H1 (cell line): ENCODE measurements around the gene BMAL2. TPM values are rescaled to one million over a fixed set of nuclear protein-coding genes. Genes with fewer than 3 reads are reported as not detected.

Experiments
- CTCF ChIA-PET: fragments of 300-600 bp; sonication (Branson Sonifier 250); formaldehyde crosslinking; loops from one replicate; lab custom pipeline; 2021; ENCODE audit not compliant: partially characterized antibody; lab: Charles Lee
- POLR2A ChIA-PET: fragments of 300-600 bp; sonication (Branson Sonifier 250); formaldehyde crosslinking; loops from one replicate; lab custom pipeline; 2021; ENCODE audit warnings: inconsistent platforms; ENCODE audit not compliant: partially characterized antibody; lab: Charles Lee
- DNase-seq, 2 experiments: peaks; one replicate each; pipeline versions ENCODE4 v3.0.0 to v3.0.0-alpha.2; 2010 to 2022; ENCODE audit warnings: low spot score in 2 of 2, low read depth in 1 of 2, mixed read lengths in 1 of 2
- FAIRE-seq: peaks from 2 replicates; lab custom pipeline; 2011; peaks lifted over from hg19 to GRCh38; lab: Jason Lieb, UNC
- H2AFZ ChIP-seq: 2 replicates; pipeline ENCODE4 v1.8.1; 2012; ENCODE audit warnings: low read length, inconsistent platforms
- H2AK5ac ChIP-seq: 2 replicates; pipeline ENCODE4 v1.6.1; 2013; ENCODE audit warnings: low read depth, low read length
- H2BK120ac ChIP-seq: replicated peaks from 2 replicates; pipeline ENCODE3; 2013; ENCODE audit warnings: low read depth, low read length, inconsistent platforms
- H2BK12ac ChIP-seq: 2 replicates; pipeline ENCODE4 v1.6.1; 2013; ENCODE audit warnings: low read depth, low read length
- H2BK15ac ChIP-seq: 2 replicates; pipeline ENCODE4 v1.6.1; 2013; ENCODE audit warnings: low read length
- H2BK20ac ChIP-seq: 2 replicates; pipeline ENCODE4 v1.6.1; 2013; ENCODE audit warnings: low read length
- H2BK5ac ChIP-seq: 2 replicates; pipeline ENCODE4 v1.6.1; 2013; ENCODE audit warnings: low read depth, low read length
- H3K14ac ChIP-seq: 2 replicates; pipeline ENCODE4 v1.6.1; 2013; ENCODE audit warnings: inconsistent platforms; ENCODE audit not compliant: insufficient read length
- H3K18ac ChIP-seq: 2 replicates; pipeline ENCODE4 v1.6.1; 2013; ENCODE audit warnings: low read length; ENCODE audit errors: extremely low read depth
- H3K23ac ChIP-seq: 2 replicates; pipeline ENCODE4 v1.6.1; 2013; ENCODE audit warnings: inconsistent platforms; ENCODE audit not compliant: insufficient read length
- H3K23me2 ChIP-seq: 2 replicates; pipeline ENCODE4 v1.6.1; 2013; ENCODE audit warnings: low read depth, low read length
- H3K27ac ChIP-seq: 2 replicates; pipeline ENCODE4 v1.6.1; 2011; ENCODE audit warnings: low read depth, low read length, inconsistent platforms
- H3K27me3 ChIP-seq, 4 experiments: replicated peaks in 1 of 4; 1 replicate in 1 of 4; 2 replicates in 3 of 4; pipeline versions ENCODE4 v1.6.1 to v1.8.1; 2011 to 2013; ENCODE audit warnings: low read length in 3 of 4, mild to moderate bottlenecking in 3 of 4, inconsistent platforms in 2 of 4, mixed read lengths in 2 of 4, moderate library complexity in 1 of 4; ENCODE audit not compliant: control insufficient read depth in 3 of 4, insufficient read depth in 3 of 4; ENCODE audit errors: extremely low read depth in 1 of 4
- H3K36me3 ChIP-seq, 4 experiments: 2 replicates each; pipeline versions ENCODE4 v1.6.1 to v1.8.1; 2011 to 2013; ENCODE audit warnings: mild to moderate bottlenecking in 4 of 4, low read length in 3 of 4, moderate library complexity in 2 of 4, control low read depth in 1 of 4, inconsistent platforms in 1 of 4; ENCODE audit not compliant: insufficient read depth in 4 of 4, control insufficient read depth in 2 of 4
- H3K4ac ChIP-seq: replicated peaks from 2 replicates; pipeline ENCODE3; 2013; ENCODE audit warnings: low read length, low read depth, mixed read lengths, inconsistent platforms; ENCODE audit not compliant: insufficient read length
- H3K4me1 ChIP-seq, 4 experiments: replicated peaks in 1 of 4; 1 replicate in 1 of 4; 2 replicates in 3 of 4; pipeline versions ENCODE4 v1.6.1 to v1.8.1; 2011 to 2013; ENCODE audit warnings: low read length in 3 of 4, inconsistent platforms in 2 of 4, mixed read lengths in 1 of 4; ENCODE audit not compliant: insufficient read depth in 4 of 4, control insufficient read depth in 3 of 4
- H3K4me2 ChIP-seq, 2 experiments: 2 replicates each; pipeline versions ENCODE4 v1.6.1 to v1.8.1; 2011 to 2013; ENCODE audit warnings: low read depth in 2 of 2, low read length in 2 of 2, control low read depth in 1 of 2, inconsistent platforms in 1 of 2, mild to moderate bottlenecking in 1 of 2; ENCODE audit not compliant: insufficient read depth in 1 of 2
- H3K4me3 ChIP-seq, 4 experiments: fragments of 200-600, 300-600 bp in 1 of 4; sonication (generic), shearing (Covaris generic), sonication (Bioruptor Twin) in 1 of 4; 2 replicates each; pipeline versions ENCODE4 v1.5.1 to v1.8.1; 2011 to 2016; ENCODE audit warnings: low read length in 4 of 4, low read depth in 3 of 4, control low read depth in 2 of 4, inconsistent platforms in 2 of 4, mild to moderate bottlenecking in 2 of 4, mixed read lengths in 1 of 4, moderate library complexity in 1 of 4; ENCODE audit not compliant: insufficient read depth in 2 of 4; ENCODE audit errors: extremely low read depth in 1 of 4
- H3K56ac ChIP-seq: replicated peaks from 2 replicates; pipeline ENCODE3; 2013; ENCODE audit warnings: low read depth, mild to moderate bottlenecking, mixed read lengths, low read length, inconsistent platforms; ENCODE audit not compliant: insufficient read length
- H3K79me1 ChIP-seq: 2 replicates; pipeline ENCODE4 v1.6.1; 2013; ENCODE audit warnings: low read depth, low read length, control low read depth
- H3K79me2 ChIP-seq, 2 experiments: 2 replicates each; pipeline versions ENCODE4 v1.6.1 to v1.8.1; 2012 to 2013; ENCODE audit warnings: low read length in 2 of 2, mild to moderate bottlenecking in 2 of 2, inconsistent platforms in 1 of 2; ENCODE audit not compliant: insufficient read depth in 2 of 2, control insufficient read depth in 1 of 2
- H3K9ac ChIP-seq, 4 experiments: replicated peaks in 1 of 4; 1 replicate in 1 of 4; 2 replicates in 3 of 4; pipeline versions ENCODE4 v1.6.1 to v1.8.1; 2011 to 2013; ENCODE audit warnings: low read depth in 3 of 4, low read length in 3 of 4, control low read depth in 2 of 4, mild to moderate bottlenecking in 2 of 4, moderate library complexity in 2 of 4, inconsistent platforms in 1 of 4; ENCODE audit errors: extremely low read depth in 1 of 4
- H3K9me3 ChIP-seq, 2 experiments: 2 replicates each; pipeline versions ENCODE4 v1.6.1 to v1.8.1; 2012 to 2013; ENCODE audit warnings: mild to moderate bottlenecking in 2 of 2, moderate library complexity in 2 of 2, control low read depth in 1 of 2, inconsistent platforms in 1 of 2, low read depth in 1 of 2, low read length in 1 of 2, mixed read lengths in 1 of 2; ENCODE audit not compliant: insufficient read depth in 2 of 2
- H4K20me1 ChIP-seq, 2 experiments: replicated peaks in 1 of 2; 2 replicates each; pipeline versions ENCODE3 to v1.8.1; 2011 to 2013; ENCODE audit warnings: inconsistent platforms in 2 of 2, low read length in 2 of 2, mild to moderate bottlenecking in 1 of 2; ENCODE audit not compliant: insufficient read depth in 2 of 2, control insufficient read depth in 1 of 2
- H4K5ac ChIP-seq: 2 replicates; pipeline ENCODE4 v1.6.1; 2013; ENCODE audit warnings: low read length, low read depth, mixed read lengths, inconsistent platforms; ENCODE audit not compliant: insufficient read length
- H4K8ac ChIP-seq: 2 replicates; pipeline ENCODE4 v1.8.0; 2013; ENCODE audit warnings: mild to moderate bottlenecking, moderate library complexity, low read length, inconsistent platforms; ENCODE audit not compliant: insufficient read depth; ENCODE audit errors: extremely low read depth
- H4K91ac ChIP-seq: replicated peaks from 2 replicates; pipeline ENCODE3; 2013; ENCODE audit warnings: low read length, mixed read lengths, inconsistent platforms; ENCODE audit not compliant: insufficient read length
- BRCA1 ChIP-seq: IDR thresholded peaks from 2 replicates; pipeline ENCODE4 v1.6.1; 2012; ENCODE audit warnings: low read depth, low read length, improper control_type of control experiment
- EZH2 ChIP-seq: fragments of 200-600 bp; sonication (generic); IDR thresholded peaks from 2 replicates; pipeline ENCODE4 v1.7.1; 2012; ENCODE audit warnings: low read depth, mild to moderate bottlenecking, moderate library complexity, low read length, inconsistent platforms; ENCODE audit not compliant: severe bottlenecking
- GTF2F1 ChIP-seq: IDR thresholded peaks from 2 replicates; pipeline ENCODE4 v1.6.1; 2012; ENCODE audit warnings: low read depth, low read length, improper control_type of control experiment, borderline replicate concordance
- RAD21 ChIP-seq, 2 experiments: IDR thresholded peaks in 1 of 2; conservative IDR thresholded peaks in 1 of 2; 2 replicates each; pipeline ENCODE4 v1.6.1; 2011; ENCODE audit warnings: low read depth in 2 of 2, low read length in 2 of 2, improper control_type of control experiment in 1 of 2, inconsistent platforms in 1 of 2, mild to moderate bottlenecking in 1 of 2, moderate library complexity in 1 of 2
- SIRT6 ChIP-seq: IDR thresholded peaks from one replicate; pipeline ENCODE4 v1.7.1; 2012; ENCODE audit warnings: low read length, inconsistent platforms
- SP1 ChIP-seq: IDR thresholded peaks from 2 replicates; pipeline ENCODE4 v1.6.1; 2011; ENCODE audit warnings: low read depth, low read length
- SUZ12 ChIP-seq: fragments of 200-600 bp; sonication (generic); IDR thresholded peaks from 2 replicates; pipeline ENCODE4 v1.6.1; 2012; ENCODE audit warnings: mild to moderate bottlenecking, inconsistent platforms, low read length, moderate library complexity, mixed read lengths
- TBP ChIP-seq: IDR thresholded peaks from 2 replicates; pipeline ENCODE4 v1.6.1; 2011; ENCODE audit warnings: low read depth, low read length, improper control_type of control experiment
- WGBS, 2 experiments: shearing (Covaris generic) in 1 of 2; methylation state at CpG; one replicate each; pipeline versions ENCODE4 v1.1.6 to v1.1.7; 2013 to 2015; ENCODE audit warnings: low lambda C conversion rate in 2 of 2, mixed read lengths in 2 of 2, inconsistent platforms in 1 of 2, low coverage in 1 of 2, missing lambda C conversion rate in 1 of 2; ENCODE audit not compliant: insufficient replicate concordance in 2 of 2, insufficient coverage in 1 of 2, insufficient read length in 1 of 2; ENCODE audit errors: extremely low coverage in 1 of 2, missing lambda C conversion rate in 1 of 2; 5-methylcytosine and 5-hydroxymethylcytosine counted together
- polyA plus RNA-seq, 7 experiments: library from polyadenylated mRNA; depleted of rRNA in 3 of 7; stranded (reverse) in 5 of 7; unstranded in 2 of 7; fragments of >200 nt in 5 of 7; fragments of 200-250 nt in 2 of 7; gene quantifications; 1 replicate in 5 of 7; 2 replicates in 1 of 7; 4 replicates in 1 of 7; pipeline versions ENCODE4 v1.2.1 to v1.2.3, GENCODE V29; 2011 to 2013; ENCODE audit warnings: missing spikeins in 2 of 7, mixed read lengths in 2 of 7
- total RNA-seq: library from RNA; stranded (reverse); fragmentation: NEBNext Ultra II Directional; extraction: Animal tissue kit (Norgen Biotek cat#: 25700); gene quantifications from 2 replicates; pipeline ENCODE4 v1.2.1, GENCODE V29; 2021
- TF ChIP-seq, protein P1 (sequence below), 3 experiments: IDR thresholded peaks; 1 replicate in 2 of 3; 2 replicates in 1 of 3; pipeline versions ENCODE4 v1.5.1 to v1.6.1; 2011; ENCODE audit warnings: low read length in 3 of 3, mild to moderate bottlenecking in 3 of 3, inconsistent platforms in 2 of 3, low read depth in 1 of 3, moderate library complexity in 1 of 3; ENCODE audit not compliant: insufficient read depth in 1 of 3; ENCODE audit errors: control extremely low read depth in 1 of 3

The BMAL2 gene
- total and polyA plus RNA-seq, 2 of the 8 experiments (the other 6 are each of a cell fraction or from before 2014, with no cell fraction given) = 3.2 to 20.6 TPM

- FAIRE-seq = no peak
- Histone ChIP-seq H3K4me3 (no peak overlapping the region), H4K8ac (no peak overlapping the region), H2BK120ac (no peak overlapping the region), H3K79me2 (peaks cover 0 to 22% of the 10 kb centered on the region in 2 experiments; a peak in 1 of 4 replicates), H3K9me3 (no peaks in the 10 kb centered on the region), H4K5ac (no peak overlapping the region), H4K20me1 (no peaks in the 10 kb centered on the region), H3K56ac (no peak overlapping the region), H3K18ac (no peak overlapping the region), H3K4me2 (no peak overlapping the region; a peak in 1 of 4 replicates), H3K9ac (no peak overlapping the region), H2BK5ac (no peak overlapping the region), H2BK20ac (no peak overlapping the region), H4K91ac (no peak overlapping the region), H2AFZ (no peak overlapping the region), H3K4me1 (peaks cover 0 to 12% (median under 1%) of the 10 kb centered on the region in 4 experiments; a peak in 4 of 7 replicates), H2AK5ac (no peak overlapping the region), H3K23me2 (no peaks in the 10 kb centered on the region), H3K79me1 (0 out of 2 replicates have a peak, but pooled peaks cover 2% of the 10 kb centered on the region), H3K27me3 (no peaks in the 10 kb centered on the region), H3K36me3 (no peaks in the 10 kb centered on the region), H2BK12ac (no peak overlapping the region), H3K27ac (no peak overlapping the region), H2BK15ac (no peak overlapping the region), H3K14ac (no peak overlapping the region), H3K4ac (no peak overlapping the region), H3K23ac (no peak overlapping the region)
- TF ChIP-seq SUZ12 = no peak
- TF ChIP-seq RAD21 (IDR thresholded peaks at IDR 0.05 in 1 of 2, conservative IDR thresholded peaks at IDR 0.05 in 1 of 2; ENCODE audit: low read depth in 2 of 2, low read length in 2 of 2) = no peak
- TF ChIP-seq, protein P1, sequence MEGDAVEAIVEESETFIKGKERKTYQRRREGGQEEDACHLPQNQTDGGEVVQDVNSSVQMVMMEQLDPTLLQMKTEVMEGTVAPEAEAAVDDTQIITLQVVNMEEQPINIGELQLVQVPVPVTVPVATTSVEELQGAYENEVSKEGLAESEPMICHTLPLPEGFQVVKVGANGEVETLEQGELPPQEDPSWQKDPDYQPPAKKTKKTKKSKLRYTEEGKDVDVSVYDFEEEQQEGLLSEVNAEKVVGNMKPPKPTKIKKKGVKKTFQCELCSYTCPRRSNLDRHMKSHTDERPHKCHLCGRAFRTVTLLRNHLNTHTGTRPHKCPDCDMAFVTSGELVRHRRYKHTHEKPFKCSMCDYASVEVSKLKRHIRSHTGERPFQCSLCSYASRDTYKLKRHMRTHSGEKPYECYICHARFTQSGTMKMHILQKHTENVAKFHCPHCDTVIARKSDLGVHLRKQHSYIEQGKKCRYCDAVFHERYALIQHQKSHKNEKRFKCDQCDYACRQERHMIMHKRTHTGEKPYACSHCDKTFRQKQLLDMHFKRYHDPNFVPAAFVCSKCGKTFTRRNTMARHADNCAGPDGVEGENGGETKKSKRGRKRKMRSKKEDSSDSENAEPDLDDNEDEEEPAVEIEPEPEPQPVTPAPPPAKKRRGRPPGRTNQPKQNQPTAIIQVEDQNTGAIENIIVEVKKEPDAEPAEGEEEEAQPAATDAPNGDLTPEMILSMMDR (IDR thresholded peaks at IDR 0.05; ENCODE audit: control extremely low read depth in 1 of 3, insufficient read depth in 1 of 3, low read depth in 1 of 3, low read length in 3 of 3) = no peak
- TF ChIP-seq TBP = no peak
- no peak for TF ChIP-seq BRCA1
- no peak for TF ChIP-seq GTF2F1
- no peak for TF ChIP-seq SIRT6
- TF ChIP-seq SP1 = no peak
- TF ChIP-seq EZH2 = no peak
- DNase-seq = no peak
- POLR2A ChIA-PET = interaction anchor here (0.6 kb wide), 1 partner anchor 167 kb away, joined by 3 read pairs; no protein-coding TSS in a partner anchor
- CTCF ChIA-PET = interaction anchor here (1.1 to 1.2 kb wide), 3 partner anchors 11 to 75 kb away, joined by 3 to 4 read pairs (median 3); no protein-coding TSS in a partner anchor
- 79 to 100% methylated on average over 1 to 4 of the region's 4 CpGs for WGBS, 2 experiments
Measured at GRCh38 chr12:27290501-27291168, 42.0 kb upstream of the BMAL2 start.
